GM12892 (cell line): ENCODE results near the gene NGF.

ENCODE experiments used
- POLR2A ChIP-seq: IDR thresholded peaks from 2 replicates; pipeline ENCODE4 v1.6.1; 2011; ENCODE audit warnings: low read depth, low read length, control low read depth
- TAF1 ChIP-seq: IDR thresholded peaks from 2 replicates; pipeline ENCODE4 v1.6.1; 2011; ENCODE audit warnings: low read depth, mild to moderate bottlenecking, control low read depth, low read length, borderline replicate concordance

DNA sequence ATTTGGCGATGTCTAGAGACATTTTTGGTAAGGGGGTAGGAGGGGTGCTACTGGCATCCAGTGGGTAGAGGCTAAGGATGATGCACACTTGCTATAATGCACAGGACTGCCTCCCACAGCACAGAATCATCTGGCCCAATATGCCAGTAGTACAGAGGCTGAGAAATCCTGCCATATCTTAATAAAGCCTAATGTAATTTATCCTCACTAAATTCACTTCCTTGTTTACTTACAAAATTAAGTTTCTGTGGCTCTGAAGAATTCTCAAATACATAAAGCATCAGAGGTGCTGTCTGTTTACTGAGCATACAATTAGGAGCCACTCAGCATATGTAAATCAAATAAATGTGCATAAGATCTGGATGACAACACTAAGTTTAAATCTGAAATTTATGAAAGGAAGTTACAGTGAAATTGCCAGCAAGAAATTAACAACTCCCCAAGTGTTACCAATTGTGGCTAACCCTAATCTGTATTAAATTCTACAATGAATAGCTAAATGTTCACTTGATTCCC, 26.5 kb downstream of the NGF start:
- TF ChIP-seq TAF1 (no peak), POLR2A (no peak)
